HUES64 (cell line): ENCODE measurements around the gene AMY1A. TPM values are rescaled to one million over a fixed set of nuclear protein-coding genes. Genes with fewer than 3 reads are reported as not detected.
"Not testable (repeated sequence)": the region's sequence is repeated elsewhere in the genome, so short reads cannot be mapped to it uniquely, and the experiment has no call there.

Experiments
- H3K27ac ChIP-seq: 2 replicates; pipeline ENCODE4 v1.7.0; 2013; ENCODE audit warnings: low read depth, low read length, inconsistent platforms
- H3K27me3 ChIP-seq: 2 replicates; pipeline ENCODE4 v1.6.1; 2013; ENCODE audit warnings: mild to moderate bottlenecking, low read length; ENCODE audit not compliant: insufficient read depth
- H3K36me3 ChIP-seq: 2 replicates; pipeline ENCODE4 v1.6.1; 2013; ENCODE audit warnings: mild to moderate bottlenecking, low read length; ENCODE audit not compliant: insufficient read depth
- H3K4me1 ChIP-seq: 2 replicates; pipeline ENCODE4 v1.6.1; 2013; ENCODE audit warnings: mild to moderate bottlenecking, low read length, moderate library complexity; ENCODE audit not compliant: insufficient read depth
- H3K4me3 ChIP-seq: 2 replicates; pipeline ENCODE4 v1.5.1; 2013; ENCODE audit warnings: mild to moderate bottlenecking, low read length, moderate library complexity
- H3K9ac ChIP-seq: 2 replicates; pipeline ENCODE4 v1.6.1; 2013; ENCODE audit warnings: mild to moderate bottlenecking, low read depth, low read length
- H3K9me3 ChIP-seq: 2 replicates; pipeline ENCODE4 v1.6.1; 2013; ENCODE audit warnings: low read depth, low read length; ENCODE audit not compliant: insufficient read depth
- WGBS: fragments of 150-250, 120-280 bp; methylation state at CpG from one replicate; pipeline ENCODE4 v1.1.7; 2013; ENCODE audit warnings: missing lambda C conversion rate; 5-methylcytosine and 5-hydroxymethylcytosine counted together
- polyA plus RNA-seq, 2 experiments: library from polyadenylated mRNA; stranded (reverse); fragments of 50-300 nt; gene quantifications; one replicate each; pipeline ENCODE4 v1.2.3, GENCODE V29; 2013

The AMY1A gene
- not detected for polyA plus RNA-seq (2013, experiment 1 of 2)
- not detected for polyA plus RNA-seq (2013, experiment 2 of 2)

DNA sequence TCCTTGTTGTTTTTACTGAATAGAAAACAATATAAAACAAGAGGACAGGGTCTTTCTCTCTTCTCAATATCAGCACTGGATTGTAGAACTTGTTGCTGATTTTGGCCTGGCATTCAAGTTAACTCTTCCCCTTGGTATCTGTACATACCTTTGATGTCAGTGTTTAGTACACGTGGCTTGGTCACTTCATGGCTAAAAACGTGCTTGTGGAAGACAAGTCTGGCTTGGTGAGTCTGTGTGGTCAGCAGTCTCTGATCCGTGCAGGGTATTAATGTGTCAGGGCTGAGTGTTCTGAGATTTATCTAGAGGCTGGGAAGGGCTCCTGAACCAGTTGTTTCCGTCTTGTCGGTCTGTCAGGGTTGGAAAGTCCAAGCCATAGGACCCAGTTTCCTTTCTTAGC, at the start of gene AMY1A:
Gene AMY1A, plus strand, starts transcription at position 301 of the 400 bp plus-strand sequence. CDS start 571 bp downstream, outside the sequence.
- no CpG with 5 or more reads among the region's 5 CpGs for WGBS
- not testable (repeated sequence) for H3K9ac ChIP-seq, H3K27me3 ChIP-seq, H3K27ac ChIP-seq, H3K36me3 ChIP-seq, H3K4me1 ChIP-seq, H3K4me3 ChIP-seq, H3K9me3 ChIP-seq

DNA sequence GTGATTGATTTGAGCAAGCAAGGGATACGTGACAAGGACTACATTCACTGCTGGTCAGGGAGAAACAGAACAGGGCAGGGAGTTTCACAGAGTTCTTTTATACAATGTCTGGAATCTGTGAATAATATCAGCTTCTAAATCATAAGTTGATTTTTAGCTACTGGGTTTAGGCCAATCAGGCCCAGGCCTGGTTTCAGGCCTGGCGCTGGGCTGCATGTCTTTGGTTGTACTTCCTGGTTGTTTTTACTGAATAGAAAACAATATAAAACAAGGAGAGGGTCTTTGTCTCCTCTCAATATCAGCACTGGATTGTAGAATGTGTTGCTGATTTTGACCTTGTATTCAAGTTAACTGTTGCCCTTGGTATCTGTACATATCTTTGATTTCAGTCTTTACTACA, 39.2 kb upstream of the AMY1A start:
- Histone ChIP-seq H3K27ac (no peak overlapping the region), H3K4me3 (no peak overlapping the region)
- WGBS = 79% methylated on average over 2 of the region's 2 CpGs

DNA sequence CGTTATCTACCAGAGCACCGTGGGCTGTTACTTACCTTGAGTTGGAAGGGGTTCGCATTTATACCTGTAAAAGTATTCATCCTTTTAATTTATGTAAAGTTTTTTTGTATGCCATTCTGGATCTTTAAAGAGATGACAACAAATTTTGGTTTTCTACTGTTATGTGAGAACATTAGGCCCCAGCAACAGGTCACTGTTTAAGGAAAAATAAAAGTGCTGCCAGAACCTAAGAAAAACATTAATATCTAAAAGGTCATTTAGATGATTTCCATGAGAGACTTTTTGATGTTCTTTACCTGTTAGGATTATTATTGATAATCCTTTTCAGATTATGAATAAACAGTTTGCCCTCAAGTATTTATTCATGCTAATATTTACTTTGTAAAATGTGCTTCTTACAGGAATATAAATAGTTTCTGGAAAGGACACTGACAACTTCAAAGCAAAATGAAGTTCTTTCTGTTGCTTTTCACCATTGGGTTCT, 38.5 kb upstream of the AMY1A start, which contains the start of gene AMY2A:
Gene AMY2A, plus strand, starts transcription at position 434 of the 484 bp plus-strand sequence. Its CDS starts 14 bp downstream, at position 448.
- H3K9me3 ChIP-seq, H3K27ac ChIP-seq, H3K36me3 ChIP-seq, H3K4me1 ChIP-seq, H3K4me3 ChIP-seq, H3K27me3 ChIP-seq, H3K9ac ChIP-seq: not testable (repeated sequence)
- 100% methylated on average over 1 of the region's 3 CpGs for WGBS

More for the DNA sequence above, 39.2 kb upstream of the AMY1A start:
- Histone ChIP-seq H3K9me3 (no peaks in the 10 kb centered on the region), H3K9ac (no peak overlapping the region), H3K27me3 (no peaks in the 10 kb centered on the region), H3K4me1 (no peaks in the 10 kb centered on the region), H3K36me3 (no peaks in the 10 kb centered on the region)

DNA sequence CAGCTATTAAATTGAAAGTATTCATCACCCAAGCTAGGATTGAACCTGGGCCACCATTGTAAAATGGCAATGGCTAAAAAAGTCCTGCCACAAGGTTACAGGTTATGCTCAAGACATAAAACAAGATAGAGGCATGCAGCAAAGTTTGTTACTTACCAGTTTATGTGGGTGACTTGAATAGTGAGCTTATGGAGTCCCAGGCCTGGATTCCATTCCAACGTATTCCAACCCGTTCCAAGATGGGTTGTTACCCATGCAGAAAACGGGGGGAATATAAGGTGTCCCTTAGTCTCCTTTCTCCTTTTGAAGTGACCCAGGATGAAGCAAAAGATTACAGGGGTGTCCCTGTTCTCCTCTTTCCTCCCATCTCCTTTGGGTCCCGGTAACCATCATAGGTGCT, 28.1 kb upstream of the AMY1A start:
- H3K4me3 ChIP-seq, H3K27ac ChIP-seq, H3K36me3 ChIP-seq, H3K9me3 ChIP-seq, H3K9ac ChIP-seq, H3K4me1 ChIP-seq, H3K27me3 ChIP-seq: not testable (repeated sequence)
- 82% methylated on average over 3 of the region's 4 CpGs for WGBS

DNA sequence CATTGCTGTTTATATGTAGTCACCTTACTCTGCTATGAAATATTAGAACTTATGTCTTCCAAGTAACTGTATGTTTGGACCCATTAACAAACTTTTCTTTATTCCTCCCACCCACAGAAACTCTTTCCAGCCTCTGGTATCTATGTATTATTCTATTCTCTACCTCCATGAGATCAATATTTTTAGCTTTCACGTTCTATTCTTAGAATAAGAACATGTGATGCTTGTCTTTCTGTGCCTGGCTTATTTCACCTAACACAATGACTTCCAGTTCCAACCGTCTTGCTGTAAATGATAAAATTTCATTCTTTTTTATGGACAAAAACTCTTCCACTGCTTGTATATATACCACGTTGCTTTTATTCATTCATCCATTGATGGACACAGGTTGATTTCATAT, 14.4 kb upstream of the AMY1A start:
- WGBS = no CpG with 5 or more reads among the region's 3 CpGs
- not testable (repeated sequence) for H3K27ac ChIP-seq

DNA sequence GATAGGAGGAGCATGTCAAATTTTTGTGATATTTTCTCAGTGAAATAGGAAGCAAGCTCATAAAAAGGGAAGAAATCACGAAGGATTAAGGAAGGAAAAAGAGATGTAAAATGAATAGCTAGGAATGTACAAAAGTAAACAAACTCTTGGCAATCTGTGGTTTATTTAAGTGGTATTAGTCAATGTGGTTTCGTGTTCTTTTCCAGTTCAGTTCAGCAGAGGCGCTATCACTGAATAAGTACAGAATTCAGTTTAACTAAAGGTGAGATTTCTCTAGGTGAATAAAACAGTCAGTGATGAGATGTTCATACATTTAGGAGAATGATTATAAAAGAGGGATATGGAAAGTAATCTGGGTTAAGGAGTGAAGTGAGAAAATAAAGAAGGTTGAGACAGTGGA, 11.7 kb upstream of the AMY1A start:
- H3K9me3 ChIP-seq, H3K9ac ChIP-seq, H3K27me3 ChIP-seq, H3K36me3 ChIP-seq, H3K4me3 ChIP-seq, H3K27ac ChIP-seq, H3K4me1 ChIP-seq: not testable (repeated sequence)
- no CpG with 5 or more reads among the region's 3 CpGs for WGBS

More for the DNA sequence above, 14.4 kb upstream of the AMY1A start:
- not testable (repeated sequence) for H3K36me3 ChIP-seq, H3K4me3 ChIP-seq, H3K4me1 ChIP-seq, H3K9me3 ChIP-seq, H3K27me3 ChIP-seq, H3K9ac ChIP-seq

DNA sequence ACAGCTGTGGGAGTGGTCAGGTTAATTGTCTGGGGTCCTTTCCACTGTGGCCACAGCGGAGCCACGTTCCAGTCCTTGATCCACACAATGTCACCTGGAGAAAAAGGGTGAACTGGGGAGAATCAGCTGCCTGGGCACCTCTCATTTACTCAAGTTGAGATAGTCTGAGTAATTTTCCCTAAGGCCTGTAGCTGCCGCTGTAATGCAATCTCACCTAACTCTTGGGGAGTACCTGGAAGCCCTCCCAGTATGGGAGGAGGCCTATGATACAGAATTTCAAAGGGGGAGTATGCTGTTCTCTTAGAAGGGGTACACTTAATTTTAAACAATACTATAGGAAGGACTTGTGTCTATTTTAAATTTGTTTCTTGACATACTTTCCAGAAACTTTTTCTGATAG, 5.3 kb upstream of the AMY1A start:
- not testable (repeated sequence) for H3K27ac ChIP-seq, H3K9ac ChIP-seq, H3K27me3 ChIP-seq, H3K4me3 ChIP-seq, H3K9me3 ChIP-seq, H3K4me1 ChIP-seq, H3K36me3 ChIP-seq
- WGBS = no CpG with 5 or more reads among the region's 3 CpGs

DNA sequence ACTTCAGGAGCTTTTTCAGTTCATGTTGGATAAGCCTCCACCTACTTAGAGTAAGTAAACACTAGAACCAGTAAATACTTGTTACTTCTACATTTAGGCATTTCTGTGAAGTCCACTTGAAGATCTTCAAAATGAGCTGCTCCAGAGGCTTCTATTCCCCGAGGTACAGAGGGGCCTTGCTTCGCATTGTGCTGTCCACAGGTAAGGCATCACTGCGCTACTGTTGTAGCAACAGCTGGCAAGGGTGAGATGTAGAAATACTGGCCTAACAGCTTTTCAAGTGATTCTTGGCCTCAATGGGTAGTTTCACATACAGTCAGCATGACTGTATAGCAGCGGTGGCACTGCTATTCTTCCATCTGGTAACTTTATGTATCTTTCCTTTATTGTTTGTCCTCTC, 4.7 kb upstream of the AMY1A start:
- no CpG with 5 or more reads among the region's 4 CpGs for WGBS

DNA sequence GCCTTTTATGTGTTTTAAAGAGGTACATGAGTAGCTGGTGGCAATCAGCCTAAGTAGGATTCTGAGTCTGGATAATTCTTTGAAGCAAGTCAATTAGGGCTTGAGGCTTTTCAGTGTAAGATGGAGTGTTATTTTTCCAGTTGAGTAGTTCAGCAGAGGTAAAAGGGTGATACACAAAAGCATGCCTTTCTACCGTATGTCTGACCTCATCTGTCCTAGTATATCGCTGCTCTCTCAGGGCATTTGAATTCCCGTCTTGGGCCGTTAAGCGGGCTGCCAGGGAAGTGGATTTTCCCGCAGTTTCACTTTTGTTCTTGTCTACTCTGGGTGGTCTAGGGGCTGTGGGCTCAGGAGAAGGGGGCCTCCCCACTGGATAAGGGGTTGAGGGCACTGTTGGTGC, 1.4 kb upstream of the AMY1A start:
- no CpG with 5 or more reads among the region's 6 CpGs for WGBS
- H3K36me3 ChIP-seq, H3K27ac ChIP-seq, H3K4me3 ChIP-seq, H3K9ac ChIP-seq, H3K9me3 ChIP-seq, H3K27me3 ChIP-seq, H3K4me1 ChIP-seq: not testable (repeated sequence)

More for the DNA sequence above, 4.7 kb upstream of the AMY1A start:
- H3K9me3 ChIP-seq, H3K9ac ChIP-seq, H3K4me3 ChIP-seq, H3K4me1 ChIP-seq, H3K27ac ChIP-seq, H3K36me3 ChIP-seq, H3K27me3 ChIP-seq: not testable (repeated sequence)

DNA sequence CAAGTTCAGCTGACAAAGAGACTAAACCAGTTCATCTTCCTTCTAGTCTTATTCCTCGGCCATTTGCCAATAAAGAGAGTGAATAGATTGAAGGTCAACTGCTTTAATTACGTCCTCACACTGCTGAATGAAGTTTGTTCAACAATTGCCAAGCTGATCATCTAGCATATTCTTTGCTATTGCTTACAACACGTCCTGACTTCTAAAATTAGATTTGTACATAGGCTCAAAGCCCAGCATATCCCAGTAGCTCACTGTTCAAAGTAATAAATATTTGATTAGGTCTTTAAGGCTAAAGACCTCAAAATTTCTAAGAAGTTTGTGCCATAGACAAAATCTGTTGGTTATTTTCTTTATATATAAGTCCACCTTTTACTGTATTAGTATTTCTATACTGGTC, 20.8 kb downstream of the AMY1A start:
- H3K9me3 ChIP-seq, H3K4me1 ChIP-seq, H3K36me3 ChIP-seq, H3K27ac ChIP-seq, H3K27me3 ChIP-seq, H3K9ac ChIP-seq, H3K4me3 ChIP-seq: not testable (repeated sequence)
- no CpG with 5 or more reads among the region's 3 CpGs for WGBS

DNA sequence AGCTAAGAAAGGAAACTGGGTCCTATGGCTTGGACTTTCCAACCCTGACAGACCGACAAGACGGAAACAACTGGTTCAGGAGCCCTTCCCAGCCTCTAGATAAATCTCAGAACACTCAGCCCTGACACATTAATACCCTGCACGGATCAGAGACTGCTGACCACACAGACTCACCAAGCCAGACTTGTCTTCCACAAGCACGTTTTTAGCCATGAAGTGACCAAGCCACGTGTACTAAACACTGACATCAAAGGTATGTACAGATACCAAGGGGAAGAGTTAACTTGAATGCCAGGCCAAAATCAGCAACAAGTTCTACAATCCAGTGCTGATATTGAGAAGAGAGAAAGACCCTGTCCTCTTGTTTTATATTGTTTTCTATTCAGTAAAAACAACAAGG, 40.5 kb downstream of the AMY1A start, which contains the start of gene AMY1B:
Gene AMY1B, minus strand, starts transcription at position 101 of the 400 bp plus-strand sequence. CDS start 571 bp downstream, outside the sequence.
- not testable (repeated sequence) for H3K9me3 ChIP-seq, H3K36me3 ChIP-seq, H3K4me3 ChIP-seq, H3K27ac ChIP-seq, H3K4me1 ChIP-seq, H3K27me3 ChIP-seq, H3K9ac ChIP-seq
- no CpG with 5 or more reads among the region's 5 CpGs for WGBS

DNA sequence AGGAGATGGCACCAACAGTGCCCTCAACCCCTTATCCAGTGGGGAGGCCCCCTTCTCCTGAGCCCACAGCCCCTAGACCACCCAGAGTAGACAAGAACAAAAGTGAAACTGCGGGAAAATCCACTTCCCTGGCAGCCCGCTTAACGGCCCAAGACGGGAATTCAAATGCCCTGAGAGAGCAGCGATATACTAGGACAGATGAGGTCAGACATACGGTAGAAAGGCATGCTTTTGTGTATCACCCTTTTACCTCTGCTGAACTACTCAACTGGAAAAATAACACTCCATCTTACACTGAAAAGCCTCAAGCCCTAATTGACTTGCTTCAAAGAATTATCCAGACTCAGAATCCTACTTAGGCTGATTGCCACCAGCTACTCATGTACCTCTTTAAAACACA, 41.9 kb downstream of the AMY1A start:
- not testable (repeated sequence) for H3K27ac ChIP-seq, H3K4me3 ChIP-seq, H3K27me3 ChIP-seq, H3K9ac ChIP-seq, H3K36me3 ChIP-seq, H3K9me3 ChIP-seq, H3K4me1 ChIP-seq
- no CpG with 5 or more reads among the region's 6 CpGs for WGBS
